GM21528 (cell line): ENCODE measurements around the gene ZGPAT.

Experiments used
- ATAC-seq: cut with Tn5 transposase; IDR thresholded peaks from one replicate; pipeline ENCODE4 v1.9.1; 2021; ENCODE audit warnings: mild to moderate bottlenecking, moderate library complexity; ENCODE audit not compliant: unreplicated experiment, low FRiP score

The ZGPAT gene

GRCh38 chr20:63742381-63743024 lies 34.7 kb downstream of the ZGPAT start:
- ATAC-seq: no peak

GRCh38 chr20:63743210-63743970 lies 35.6 kb downstream of the ZGPAT start:
- no peak for ATAC-seq

- no peak for ATAC-seq
Measured at GRCh38 chr20:63744158-63744557, 36.3 kb downstream of the ZGPAT start.

GRCh38 chr20:63744574-63745423 lies 37.0 kb downstream of the ZGPAT start:
- ATAC-seq: no peak

GRCh38 chr20:63745424-63745805 lies 37.6 kb downstream of the ZGPAT start:
- no peak for ATAC-seq

- no peak for ATAC-seq
Measured at GRCh38 chr20:63745961-63746731, 38.3 kb downstream of the ZGPAT start.

GRCh38 chr20:63746751-63747315 lies 39.0 kb downstream of the ZGPAT start:
- no peak for ATAC-seq

- ATAC-seq: no peak
Measured at GRCh38 chr20:63747622-63748069, 39.8 kb downstream of the ZGPAT start.

GRCh38 chr20:63748070-63748933 lies 40.5 kb downstream of the ZGPAT start:
- no peak for ATAC-seq

GRCh38 chr20:63748934-63749270 lies 41.1 kb downstream of the ZGPAT start:
- ATAC-seq: no peak

GRCh38 chr20:63749597-63750508 lies 42.0 kb downstream of the ZGPAT start:
- ATAC-seq: no peak

GRCh38 chr20:63750807-63751470 lies 43.1 kb downstream of the ZGPAT start:
- ATAC-seq: no peak

GRCh38 chr20:63751471-63752271 lies 43.8 kb downstream of the ZGPAT start:
- no peak for ATAC-seq

- no peak for ATAC-seq
Measured at GRCh38 chr20:63752411-63753101, 44.7 kb downstream of the ZGPAT start.

GRCh38 chr20:63753381-63753780 lies 45.5 kb downstream of the ZGPAT start:
- ATAC-seq: no peak

- no peak for ATAC-seq
Measured at GRCh38 chr20:63754008-63754407, 46.2 kb downstream of the ZGPAT start.
